AG04449 (cell line): Measurements from ENCODE around the gene TES.

Experiments used
- CTCF ChIA-PET: fragments of 350-600 bp; formaldehyde crosslinking; extraction: SDS; loops from one replicate; lab custom pipeline; 2021; ENCODE audit warnings: antibody characterized with exemption; lab: Yijun Ruan, JAX
- POLR2A ChIA-PET: fragments of 400-600, 350-600 bp; formaldehyde crosslinking; extraction: SDS; loops from one replicate; lab custom pipeline; 2020; ENCODE audit warnings: antibody characterized with exemption, inconsistent platforms; lab: Yijun Ruan, JAX
- DNase-seq: peaks from one replicate; pipeline ENCODE4 v3.0.0-alpha.2; 2010; ENCODE audit warnings: low read depth, low spot score
- H3K4me3 ChIP-seq: 2 replicates; pipeline ENCODE4 v1.5.1; 2011; ENCODE audit warnings: low read depth, mild to moderate bottlenecking, control low read depth, low read length
- CTCF ChIP-seq: IDR thresholded peaks from one replicate; pipeline ENCODE4 v1.5.1; 2011; ENCODE audit warnings: mild to moderate bottlenecking, moderate library complexity, low read length, control low read depth, inconsistent platforms; ENCODE audit not compliant: insufficient read depth; ENCODE audit errors: missing control alignments

The TES gene

DNA sequence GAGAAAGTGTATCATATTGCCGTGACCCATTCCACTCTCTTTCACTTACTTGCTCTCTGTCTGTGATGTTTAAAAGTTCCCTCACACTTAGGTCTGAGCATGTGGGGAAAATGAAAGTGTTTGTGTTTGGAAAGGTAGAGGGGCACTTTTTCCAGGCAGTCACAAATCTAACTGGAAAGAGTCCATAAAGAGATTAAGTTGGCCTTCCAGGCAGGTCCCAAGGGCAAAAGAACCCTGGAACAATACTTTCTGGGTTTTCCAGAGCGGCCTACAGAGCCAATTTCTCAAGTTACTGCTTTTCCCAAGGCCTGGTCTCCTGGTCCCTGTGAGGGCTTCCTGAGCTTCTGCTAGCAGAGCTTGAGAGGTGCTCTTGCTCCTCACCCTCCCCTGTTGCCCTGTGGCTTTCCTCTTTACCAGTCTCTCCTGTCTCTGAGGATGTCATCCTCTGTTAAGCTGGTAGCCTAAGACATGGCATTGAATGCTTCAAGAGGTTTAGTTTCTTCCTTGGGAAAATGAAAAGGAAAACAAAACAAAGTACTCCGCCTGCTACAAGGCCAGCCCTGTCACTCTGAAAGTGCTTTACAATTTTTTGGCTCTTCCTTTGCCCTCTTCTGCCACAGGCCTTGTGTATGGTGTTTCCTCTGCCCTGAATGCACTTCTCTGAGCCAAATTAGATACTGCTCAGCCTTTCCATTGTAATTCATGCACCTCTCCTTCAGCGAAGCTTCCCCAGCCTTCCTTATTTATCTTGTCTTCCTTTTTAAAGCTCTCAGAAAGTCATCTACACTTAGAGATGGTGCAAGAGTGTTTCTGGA lies 20.1 kb downstream of the TES start:
- ChIA-PET CTCF (interaction anchor here (1.0 to 15.8 kb wide), 7 partner anchors 9 to 360 kb away, joined by 3 to 567 read pairs (median 6); no protein-coding TSS in a partner anchor), POLR2A (interaction anchor here (0.7 kb wide), 1 partner anchor 20 kb away, joined by 4 read pairs; the partner anchor contains the start of gene TES)
- no peak for TF ChIP-seq CTCF
- H3K4me3 ChIP-seq: no peak overlapping the region
- no peak for DNase-seq

DNA sequence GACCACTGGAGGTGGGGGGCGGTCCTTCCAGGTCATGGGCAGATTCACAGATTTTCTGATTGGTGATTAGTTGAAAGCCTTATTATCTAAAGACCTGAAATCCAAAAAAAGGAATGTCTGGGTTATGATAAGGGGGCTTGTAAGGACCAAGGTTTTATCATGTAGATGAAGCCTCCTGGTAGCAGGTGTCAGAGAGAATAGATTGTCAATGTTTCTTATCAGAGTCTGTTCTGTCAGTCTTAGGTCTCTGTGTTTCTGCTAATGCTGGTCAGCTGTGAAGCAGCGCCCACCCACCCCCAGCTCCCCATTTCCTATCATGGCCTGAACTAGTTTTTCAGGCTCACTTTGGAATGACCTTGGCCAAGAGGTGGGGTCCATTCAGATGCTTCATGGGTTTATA lies 21.2 kb downstream of the TES start:
- TF ChIP-seq CTCF: no peak
- POLR2A ChIA-PET: interaction anchor here (1.0 kb wide), 1 partner anchor 33 kb away, joined by 3 read pairs; no protein-coding TSS in a partner anchor
- CTCF ChIA-PET: interaction anchor here (1.2 to 15.8 kb wide), 8 partner anchors 10 to 359 kb away, joined by 3 to 567 read pairs (median 10); no protein-coding TSS in a partner anchor
- H3K4me3 ChIP-seq: no peak overlapping the region
- DNase-seq: no peak

DNA sequence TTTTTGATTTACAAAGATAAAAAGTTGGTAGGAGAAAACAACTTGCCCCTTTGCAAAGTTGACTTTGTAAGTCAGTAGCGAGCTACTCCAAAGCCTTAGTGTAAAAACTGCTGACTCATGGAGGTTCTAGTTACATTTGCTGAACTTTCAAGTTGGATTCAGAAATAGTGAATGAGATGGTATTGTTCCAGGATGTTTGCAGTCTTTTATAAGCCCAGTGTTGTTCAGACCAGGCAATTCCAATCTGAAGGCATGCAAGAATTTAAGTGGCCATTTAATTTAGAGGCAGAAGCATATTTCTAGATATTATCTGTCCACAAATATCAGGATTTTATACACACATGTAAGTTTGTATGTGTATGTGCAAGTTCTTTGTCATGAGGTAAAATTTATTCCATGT lies 21.6 kb downstream of the TES start:
- POLR2A ChIA-PET: interaction anchor here (0.6 to 1.0 kb wide), 2 partner anchors 33 to 99 kb away, joined by 3 read pairs; no protein-coding TSS in a partner anchor
- no peak overlapping the region for H3K4me3 ChIP-seq
- no peak for DNase-seq
- TF ChIP-seq CTCF: no peak
- CTCF ChIA-PET: interaction anchor here (1.0 to 15.8 kb wide), 6 partner anchors 10 to 93 kb away, joined by 3 to 567 read pairs (median 15); no protein-coding TSS in a partner anchor

GRCh38 chr7:116232350-116232749 lies 22.0 kb downstream of the TES start:
- DNase-seq: no peak
- ChIA-PET CTCF (interaction anchor here (1.0 to 15.8 kb wide), 8 partner anchors 9 to 359 kb away, joined by 3 to 567 read pairs (median 10); no protein-coding TSS in a partner anchor), POLR2A (interaction anchor here (0.6 to 1.0 kb wide), 2 partner anchors 34 to 99 kb away, joined by 3 read pairs; no protein-coding TSS in a partner anchor)
- H3K4me3 ChIP-seq: no peak overlapping the region
- TF ChIP-seq CTCF: no peak

DNA sequence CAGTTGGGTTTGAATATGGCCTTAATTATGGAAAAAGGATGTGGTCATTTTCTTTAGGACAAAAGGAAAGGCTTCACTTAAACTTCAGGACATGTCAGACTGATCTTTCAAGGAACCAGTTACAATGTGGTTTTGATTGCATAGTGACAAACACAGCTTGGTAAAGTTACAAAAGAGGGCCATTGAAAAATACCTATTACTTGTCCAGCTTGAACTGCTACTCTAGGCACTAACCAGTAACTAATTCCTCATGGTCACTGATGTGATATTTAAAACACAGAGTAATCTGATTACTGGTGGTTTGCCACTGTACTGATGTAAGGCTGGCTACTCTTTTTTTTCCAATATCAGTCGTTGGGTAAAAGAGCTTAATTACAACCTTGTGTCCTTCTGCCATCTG lies 22.6 kb downstream of the TES start:
- DNase-seq: no peak
- POLR2A ChIA-PET: no interaction called here
- CTCF ChIA-PET: interaction anchor here (0.7 to 15.8 kb wide), 11 partner anchors 9 to 358 kb away, joined by 3 to 567 read pairs (median 4); no protein-coding TSS in a partner anchor
- no peak overlapping the region for H3K4me3 ChIP-seq
- TF ChIP-seq CTCF: no peak
